ENCODE results near the gene HIPK2. TPM values are rescaled to one million over a fixed set of nuclear protein-coding genes. Genes with fewer than 3 reads are reported as not detected.

Gene HIPK2
- total and polyA plus RNA-seq, 2 experiments from 2014 or later = 7.3 to 16.9 TPM

- H3K36me3 ChIP-seq (ENCODE audit: insufficient read depth) = no peaks in the 10 kb centered on the region
- no peak overlapping the region for H3K27ac Mint-ChIP-seq
Observed at GRCh38 chr7:139643951-139644585, 133.7 kb downstream of the HIPK2 start.

More at GRCh38 chr7:139643951-139644585, 133.7 kb downstream of the HIPK2 start:
- Histone ChIP-seq H3F3A (replicated peaks; ENCODE audit: low read depth) (no peaks in the 10 kb centered on the region), H3K9me2 (ENCODE audit: insufficient read depth) (no peaks in the 10 kb centered on the region), H3K4me1 (ENCODE audit: insufficient read depth) (peaks cover 24% of the 10 kb centered on the region), H3K79me2 (replicated peaks; ENCODE audit: insufficient read depth) (no peaks in the 10 kb centered on the region), H3K4me3 (no peak overlapping the region), H3K4me2 (no peak overlapping the region), H2AFZ (no peak overlapping the region), H3K27ac (ENCODE audit: low read depth) (no peak overlapping the region), H3K27me3 (ENCODE audit: insufficient read depth) (no peaks in the 10 kb centered on the region), H4K20me1 (replicated peaks; ENCODE audit: insufficient read depth) (no peaks in the 10 kb centered on the region)
- Mint-ChIP-seq H3K27me3 (ENCODE audit: insufficient read depth, low read depth, poor library complexity) (peaks cover 5% of the 10 kb centered on the region), H3K36me3 (ENCODE audit: low read depth) (no peaks in the 10 kb centered on the region), H3K4me1 (peaks cover 29% of the 10 kb centered on the region), H3K4me3 (no peak overlapping the region), H3K9me3 (no peaks in the 10 kb centered on the region)
- DNase-seq (ENCODE audit: low spot score) (no peak), ATAC-seq (no peak)
- no peak for TF ChIP-seq NANOG (IDR thresholded peaks at IDR 0.05; ENCODE audit: borderline replicate concordance)
- TF ChIP-seq ZNF114 (CRISPR knock-in tag; IDR thresholded peaks at IDR 0.05) = no peak
- TF ChIP-seq REST (IDR thresholded peaks at IDR 0.05; ENCODE audit: unreplicated experiment) = no peak
- no peak for TF ChIP-seq JUNB (IDR thresholded peaks at IDR 0.05; ENCODE audit: unreplicated experiment)
- TF ChIP-seq CREB1 (CRISPR knock-in tag; IDR thresholded peaks at IDR 0.05; ENCODE audit: low read depth) = no peak
- no peak for TF ChIP-seq ZNF331 (CRISPR knock-in tag; IDR thresholded peaks at IDR 0.05; ENCODE audit: low read depth)
- TF ChIP-seq EZH2phosphoT487 (IDR thresholded peaks at IDR 0.05; ENCODE audit: unreplicated experiment) = no peak
- no peak for TF ChIP-seq POLR2AphosphoS5 (IDR thresholded peaks at IDR 0.05; ENCODE audit: low read depth)
- TF ChIP-seq ETS1 (IDR thresholded peaks at IDR 0.05) = no peak
- no peak for TF ChIP-seq CTCF (conservative IDR thresholded peaks at IDR 0.05; ENCODE audit: low read depth in 2 of 2)
- no peak for TF ChIP-seq EZH2 (IDR thresholded peaks at IDR 0.05; ENCODE audit: low read depth, unreplicated experiment)

Measured in GM23338 (cell line).